ENCODE measurements around the gene KBTBD6. TPM values are rescaled to one million over a fixed set of nuclear protein-coding genes. Genes with fewer than 3 reads are reported as not detected.
"Not testable (repeated sequence)": the region's sequence is repeated elsewhere in the genome, so short reads cannot be mapped to it uniquely, and the experiment has no call there.

Gene KBTBD6
- total RNA-seq, 6 donors from 2014 or later, result 0.44 to 7.4 (median 4.8) TPM

DNA sequence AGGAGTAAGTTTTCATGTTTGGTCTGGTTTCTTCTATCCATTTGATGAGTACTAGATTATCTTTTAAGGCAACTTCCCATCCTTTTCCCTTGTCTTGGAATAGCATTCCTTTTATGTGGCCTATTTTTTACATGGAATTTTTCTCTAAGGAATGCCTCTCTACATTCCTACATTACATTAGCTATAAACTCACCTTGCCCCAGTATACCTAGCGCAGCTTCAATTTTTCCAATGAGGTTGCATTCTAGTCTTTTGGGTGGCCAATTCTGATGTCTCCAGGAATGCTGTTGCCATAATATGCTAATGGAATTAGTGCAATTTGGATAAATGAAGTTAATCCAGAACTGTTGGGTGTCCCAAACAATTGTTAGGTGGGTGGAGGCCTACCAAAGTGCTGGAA, 33.8 kb downstream of the KBTBD6 start:
- WGBS, 2 donors, result 95 to 100% methylated on average over 1 of the region's 1 CpG
- DNase-seq, result no peak
- TF ChIP-seq EP300 (IDR thresholded peaks at IDR 0.05) (no peak), POLR2AphosphoS5 (IDR thresholded peaks at IDR 0.05) (no peak), POLR2A (IDR thresholded peaks at IDR 0.05) (no peak)
- TF ChIP-seq, protein P1, sequence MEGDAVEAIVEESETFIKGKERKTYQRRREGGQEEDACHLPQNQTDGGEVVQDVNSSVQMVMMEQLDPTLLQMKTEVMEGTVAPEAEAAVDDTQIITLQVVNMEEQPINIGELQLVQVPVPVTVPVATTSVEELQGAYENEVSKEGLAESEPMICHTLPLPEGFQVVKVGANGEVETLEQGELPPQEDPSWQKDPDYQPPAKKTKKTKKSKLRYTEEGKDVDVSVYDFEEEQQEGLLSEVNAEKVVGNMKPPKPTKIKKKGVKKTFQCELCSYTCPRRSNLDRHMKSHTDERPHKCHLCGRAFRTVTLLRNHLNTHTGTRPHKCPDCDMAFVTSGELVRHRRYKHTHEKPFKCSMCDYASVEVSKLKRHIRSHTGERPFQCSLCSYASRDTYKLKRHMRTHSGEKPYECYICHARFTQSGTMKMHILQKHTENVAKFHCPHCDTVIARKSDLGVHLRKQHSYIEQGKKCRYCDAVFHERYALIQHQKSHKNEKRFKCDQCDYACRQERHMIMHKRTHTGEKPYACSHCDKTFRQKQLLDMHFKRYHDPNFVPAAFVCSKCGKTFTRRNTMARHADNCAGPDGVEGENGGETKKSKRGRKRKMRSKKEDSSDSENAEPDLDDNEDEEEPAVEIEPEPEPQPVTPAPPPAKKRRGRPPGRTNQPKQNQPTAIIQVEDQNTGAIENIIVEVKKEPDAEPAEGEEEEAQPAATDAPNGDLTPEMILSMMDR (IDR thresholded peaks at IDR 0.05), result no peak
- Histone ChIP-seq H3K27me3 (no peaks in the 10 kb centered on the region), H3K27ac (no peak overlapping the region), H3K4me1 (no peaks in the 10 kb centered on the region), H3K9me3 (no peaks in the 10 kb centered on the region), H3K36me3 (no peaks in the 10 kb centered on the region), H3K4me3 (no peak overlapping the region)
- ATAC-seq (ENCODE audit: low FRiP score in 2 of 2), result no peak

DNA sequence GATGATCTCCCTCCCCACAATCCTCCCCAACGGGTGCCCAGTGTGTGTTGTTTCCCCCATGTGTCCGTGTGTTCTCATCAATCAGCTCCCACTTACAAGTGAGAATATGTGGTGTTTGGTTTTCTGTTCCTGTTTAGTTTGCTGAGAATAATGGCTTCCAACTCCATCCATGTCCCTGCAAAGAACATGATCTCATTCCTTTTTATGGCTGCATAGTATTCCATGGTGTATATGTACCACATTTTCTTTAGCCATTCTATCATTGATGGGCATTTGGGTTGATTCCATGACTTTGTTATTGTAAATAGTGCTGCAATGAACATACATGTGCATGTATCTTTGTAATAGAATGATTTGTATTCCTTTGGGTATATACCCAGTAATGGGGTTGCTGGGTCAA, 36.9 kb downstream of the KBTBD6 start:
- H3K27me3 ChIP-seq; DNase-seq; H3K9me3 ChIP-seq; ATAC-seq (ENCODE audit: low FRiP score in 2 of 2); H3K36me3 ChIP-seq; H3K27ac ChIP-seq; H3K4me1 ChIP-seq; H3K4me3 ChIP-seq: not testable (repeated sequence)
- WGBS, 2 donors, result 88 to 100% methylated on average over 2 of the region's 2 CpGs

GRCh38 chr13:41085961-41086585, 46.5 kb downstream of the KBTBD6 start:
- DNase-seq (no peak), ATAC-seq (ENCODE audit: low FRiP score in 2 of 2) (no peak)
- TF ChIP-seq EP300 (IDR thresholded peaks at IDR 0.05) (no peak), POLR2A (IDR thresholded peaks at IDR 0.05) (no peak), POLR2AphosphoS5 (IDR thresholded peaks at IDR 0.05) (no peak)
- TF ChIP-seq, protein P1 (IDR thresholded peaks at IDR 0.05), result no peak
- WGBS, 2 donors, result 66 to 67% methylated on average over 2 of the region's 2 CpGs
- Histone ChIP-seq H3K4me3 (no peak overlapping the region), H3K27ac (no peak overlapping the region), H3K27me3 (no peaks in the 10 kb centered on the region), H3K4me1 (no peaks in the 10 kb centered on the region), H3K9me3 (no peaks in the 10 kb centered on the region), H3K36me3 (peaks cover 0 to 35% (median 14%) of the 10 kb centered on the region in 4 donors)

- no peaks in the 10 kb centered on the region for H3K4me1 ChIP-seq
- TF ChIP-seq, protein P1 (IDR thresholded peaks at IDR 0.05), result no peak
- TF ChIP-seq POLR2AphosphoS5 (IDR thresholded peaks at IDR 0.05) (no peak), EP300 (IDR thresholded peaks at IDR 0.05) (no peak), POLR2A (IDR thresholded peaks at IDR 0.05) (no peak)
- H3K27me3 ChIP-seq, result no peaks in the 10 kb centered on the region
- H3K4me3 ChIP-seq, result no peak overlapping the region
- peaks cover 9 to 70% (median 42%) of the 10 kb centered on the region in 4 donors for H3K36me3 ChIP-seq
- ATAC-seq (ENCODE audit: low FRiP score in 2 of 2) (no peak), DNase-seq (no peak)
- no peak overlapping the region for H3K27ac ChIP-seq
- no peaks in the 10 kb centered on the region for H3K9me3 ChIP-seq
- 96 to 100% methylated on average over 4 of the region's 4 CpGs for WGBS, 2 donors
These were observed 52.9 kb downstream of the KBTBD6 start for GRCh38 chr13:41079725-41080124.

Small RNA genes within 50 kb of the gene (small RNA-seq; reads per million reads assigned to genes)
- gene MIR3168, result 0 reads per million in 4 donors
- gene RN7SL597P, result 0 reads per million in 4 donors

Other genes starting within 250 kb of the KBTBD6 start
- gene ELF1, start 113.5 kb downstream of the KBTBD6 start, total RNA-seq, result 100 to 1,000 TPM in 1 of 6 donors, 10 to 100 TPM in 5; 52.6 to 134 (median 78.6) TPM
- gene WBP4, start 71.3 kb downstream of the KBTBD6 start, total RNA-seq, result 10 to 100 TPM in 2 of 6 donors, 1 to 10 TPM in 4; 7.0 to 18.3 (median 8.9) TPM
- gene KBTBD7, start 61.8 kb upstream of the KBTBD6 start, total RNA-seq, result 1 to 10 TPM; 3.6 to 8.9 (median 7.3) TPM
- 10 to 100 TPM in 2 of 6 donors, 1 to 10 TPM in 4; 7.8 to 35.6 (median 9.4) TPM for gene MTRF1, start 130.8 kb upstream of the KBTBD6 start, total RNA-seq
- 10 to 100 TPM; 14.3 to 35.6 (median 18.7) TPM for gene NAA16, start 178.5 kb upstream of the KBTBD6 start, total RNA-seq

Measured in upper lobe of left lung (tissue), 6 donors.